HAP-1 (cell line): ENCODE results near the gene FASTKD3.

Experiments
- DNase-seq, 2 experiments: peaks; one replicate each; pipeline ENCODE4 v3.0.0-alpha.2; 2016 to 2020; ENCODE audit warnings: low spot score in 2 of 2
- H3K27me3 ChIP-seq: fragments of 250-450 bp; sonication (Bioruptor Pico); 2 replicates; pipeline ENCODE4 v1.5.1; 2020; ENCODE audit warnings: low read depth, mild to moderate bottlenecking, moderate library complexity
- H3K36me3 ChIP-seq: fragments of 250-450 bp; sonication (Bioruptor Pico); replicated peaks from 2 replicates; pipeline ENCODE4 v1.5.1; 2020; ENCODE audit warnings: mild to moderate bottlenecking
- H3K4me1 ChIP-seq: fragments of 250-450 bp; sonication (Bioruptor Pico); 2 replicates; pipeline ENCODE4 v1.5.1; 2020; ENCODE audit warnings: mild to moderate bottlenecking
- H3K4me3 ChIP-seq: fragments of 250-450 bp; sonication (Bioruptor Pico); 2 replicates; pipeline ENCODE4 v1.5.1; 2020; ENCODE audit warnings: mild to moderate bottlenecking, moderate library complexity
- H3K9me3 ChIP-seq: fragments of 250-450 bp; sonication (Bioruptor Pico); 2 replicates; pipeline ENCODE4 v1.5.1; 2020; ENCODE audit warnings: mild to moderate bottlenecking, moderate library complexity
- in situ Hi-C: fragments of 300-500 bp; cut with MboI; formaldehyde crosslinking; loops from 3 replicates; pipeline ENCODE4 v1.14.3; 2020; ENCODE audit warnings: low sequenced_read_pairs, inconsistent platforms, mixed read lengths

Gene FASTKD3

DNA sequence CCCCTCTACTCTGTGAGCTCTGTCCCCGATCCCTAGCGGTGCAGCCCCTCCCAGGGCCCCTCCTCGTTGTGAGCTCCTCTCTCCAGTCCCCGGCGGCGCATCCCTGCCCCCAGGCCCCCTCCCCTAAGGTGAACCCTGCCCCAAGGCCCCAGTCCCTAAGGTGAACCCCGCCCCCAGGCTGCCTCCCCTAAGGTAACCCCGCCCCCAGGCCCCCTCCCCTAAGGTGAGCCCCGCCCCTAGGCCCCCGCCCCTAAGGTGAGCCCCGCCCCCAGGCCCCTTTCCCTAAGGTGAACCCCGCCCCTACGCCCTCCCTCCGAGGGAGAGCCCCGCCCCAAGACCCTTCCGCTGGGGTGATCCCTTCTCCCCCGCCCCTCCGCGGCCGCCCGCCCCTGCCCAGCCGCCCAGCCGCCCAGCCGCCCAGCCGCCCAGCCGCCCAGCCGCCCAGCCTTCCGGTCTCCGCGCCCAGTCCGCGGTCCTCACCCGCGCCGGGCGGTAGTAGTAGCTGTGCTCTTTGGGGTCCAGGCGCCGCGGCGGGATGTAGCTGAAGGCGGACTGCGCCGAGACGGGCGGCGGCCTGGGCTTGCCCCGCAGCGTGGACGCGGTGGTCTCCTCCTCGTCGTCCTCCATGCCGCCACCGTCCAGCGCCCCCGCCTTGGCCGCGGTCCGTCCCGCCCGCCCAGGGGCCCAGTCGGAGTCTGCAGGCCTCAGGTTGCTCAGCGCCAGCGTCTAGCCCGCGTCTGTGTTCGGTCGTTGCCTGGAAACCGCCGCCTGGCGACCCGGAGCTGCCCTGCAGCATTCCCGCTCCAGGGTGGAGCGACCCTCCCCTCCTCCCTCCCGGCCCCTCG is 18.2 kb downstream of the FASTKD3 start, which contains the start of gene CFAP90:
Gene CFAP90 (minus strand): TSS at position 739 of the 845 bp plus-strand sequence. CDS start 112 bp downstream, at position 627.
- DNase-seq, result peak; percentile 47 to 84
- H3K4me1 ChIP-seq, result no peaks in the 10 kb centered on the region; the same call in 1 of the 2 replicates
- H3K27me3 ChIP-seq, result no peaks in the 10 kb centered on the region; the same call in 1 of the 2 replicates
- in situ Hi-C loops, result loop anchor here (25.0 kb wide), 1 partner anchor 1088 kb away; no protein-coding TSS in a partner anchor
- H3K36me3 ChIP-seq, result no peaks in the 10 kb centered on the region
- no peaks in the 10 kb centered on the region for H3K9me3 ChIP-seq
- H3K4me3 ChIP-seq, result peak within 1 kb of the TSS; percentile 41

DNA sequence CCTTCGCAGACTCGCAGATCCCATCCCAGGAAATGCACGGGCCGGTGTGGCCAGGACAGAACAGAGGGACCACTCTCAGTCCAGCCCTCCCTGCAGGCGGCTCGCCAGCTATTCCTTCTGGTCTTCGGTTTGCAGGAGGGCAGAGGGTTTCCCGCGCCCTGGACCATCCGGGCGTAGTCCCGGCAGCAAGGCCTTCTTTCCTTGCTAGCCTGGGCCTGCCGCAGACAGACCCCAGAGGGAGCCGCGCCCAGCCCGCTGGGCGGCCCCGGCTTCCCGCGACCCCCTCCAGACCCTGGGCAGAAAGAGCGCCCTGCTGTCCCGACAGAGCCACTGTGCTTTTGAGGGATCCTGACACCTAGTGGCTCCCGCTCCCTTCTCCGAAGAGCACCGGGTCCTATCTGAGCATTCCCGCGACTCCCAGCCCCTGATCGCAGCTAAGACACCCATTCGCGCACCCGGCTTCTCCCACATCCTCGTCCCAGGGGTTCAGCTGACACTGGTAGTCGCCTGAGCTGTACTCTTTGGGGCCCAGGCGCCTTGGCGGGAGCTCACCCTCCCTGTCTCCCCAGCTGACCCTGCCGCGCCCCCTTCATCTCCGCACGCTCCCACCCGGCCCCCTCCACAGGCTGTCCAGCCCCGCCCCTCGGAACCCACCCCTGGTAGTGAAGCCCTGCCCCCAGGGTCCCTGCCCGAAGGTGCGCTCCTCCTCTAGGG is 19.0 kb downstream of the FASTKD3 start:
- DNase-seq, result peak; percentile 21 to 48
- Histone ChIP-seq H3K27me3 (no peaks in the 10 kb centered on the region; the same call in 1 of the 2 replicates), H3K4me3 (peak overlapping the region; percentile 29), H3K9me3 (no peaks in the 10 kb centered on the region), H3K36me3 (no peaks in the 10 kb centered on the region), H3K4me1 (no peaks in the 10 kb centered on the region; the same call in 1 of the 2 replicates)
- in situ Hi-C loops, result loop anchor here (25.0 kb wide), 1 partner anchor 1088 kb away; no protein-coding TSS in a partner anchor

DNA sequence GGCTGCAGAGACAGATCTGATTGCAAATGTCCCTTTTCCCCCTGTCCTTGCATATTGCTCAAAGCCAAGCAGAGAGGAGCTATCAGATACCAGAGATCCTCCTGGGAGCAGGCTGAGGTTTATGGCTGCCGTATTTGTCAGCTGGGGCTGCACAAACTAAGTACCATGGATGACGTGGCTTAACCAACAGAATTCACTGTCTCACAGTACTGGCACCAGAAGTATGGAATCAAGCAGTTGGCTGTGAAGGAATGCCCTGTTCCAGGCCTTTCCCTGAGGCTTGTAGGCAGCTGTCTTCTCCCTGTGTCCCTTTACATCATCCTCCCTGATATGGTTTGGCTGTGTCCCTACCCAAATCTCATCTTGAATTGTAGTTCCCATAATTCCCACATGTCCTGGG is 20.5 kb downstream of the FASTKD3 start:
- no peaks in the 10 kb centered on the region for H3K36me3 ChIP-seq
- DNase-seq, result no peak
- in situ Hi-C loops, result no loop called here

DNA sequence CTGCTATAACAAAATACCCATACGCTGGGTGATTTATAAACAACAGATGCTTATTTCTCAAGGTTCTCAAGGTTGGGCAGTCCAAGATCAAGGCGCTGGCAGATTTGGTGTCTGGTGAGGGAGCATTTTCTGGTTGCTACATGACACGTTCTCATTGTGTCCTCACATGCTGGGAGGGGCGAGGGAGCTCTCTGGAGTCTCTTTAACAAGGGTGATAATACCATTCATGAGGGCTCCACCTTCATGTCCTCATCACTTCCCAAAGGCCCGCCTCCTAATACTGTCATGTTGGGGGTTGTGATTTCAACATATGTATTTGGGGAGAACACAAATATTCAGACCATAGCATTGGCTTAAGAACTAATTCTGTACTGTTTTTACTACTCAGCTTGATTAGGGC is 22.5 kb downstream of the FASTKD3 start:
- in situ Hi-C loops, result no loop called here
- DNase-seq, result no peak
- Histone ChIP-seq H3K4me1 (no peaks in the 10 kb centered on the region; the same call in 1 of the 2 replicates), H3K9me3 (no peaks in the 10 kb centered on the region), H3K36me3 (no peaks in the 10 kb centered on the region), H3K4me3 (no peak overlapping the region), H3K27me3 (peaks cover 5% of the 10 kb centered on the region; the same call in 1 of the 2 replicates)

More for the DNA sequence above, 20.5 kb downstream of the FASTKD3 start:
- H3K9me3 ChIP-seq, result no peaks in the 10 kb centered on the region
- H3K4me1 ChIP-seq, result no peaks in the 10 kb centered on the region; the same call in 1 of the 2 replicates
- peaks cover 5% of the 10 kb centered on the region; the same call in 1 of the 2 replicates for H3K27me3 ChIP-seq
- H3K4me3 ChIP-seq, result no peak overlapping the region

DNA sequence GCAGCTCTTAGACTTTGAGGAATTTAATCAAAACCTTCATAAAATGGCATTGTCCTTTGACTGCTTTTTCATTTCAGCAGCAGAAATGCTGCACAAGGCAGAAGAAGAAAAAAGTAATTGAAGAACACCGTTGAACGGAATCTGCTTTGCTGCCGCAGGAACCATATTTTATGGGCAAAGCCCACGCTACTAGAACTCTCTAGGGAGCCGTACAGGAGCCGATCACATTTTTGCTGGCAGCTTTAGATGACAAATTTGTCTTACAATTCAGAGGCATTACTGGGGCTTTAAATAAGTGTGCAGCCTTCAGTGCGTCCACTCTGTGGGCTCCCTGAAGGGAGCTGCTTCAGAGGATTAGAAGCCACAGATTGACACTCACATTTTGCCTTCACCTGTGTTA is 23.3 kb downstream of the FASTKD3 start:
- H3K27me3 ChIP-seq, result peaks cover 5% of the 10 kb centered on the region; the same call in 1 of the 2 replicates
- in situ Hi-C loops, result no loop called here

DNA sequence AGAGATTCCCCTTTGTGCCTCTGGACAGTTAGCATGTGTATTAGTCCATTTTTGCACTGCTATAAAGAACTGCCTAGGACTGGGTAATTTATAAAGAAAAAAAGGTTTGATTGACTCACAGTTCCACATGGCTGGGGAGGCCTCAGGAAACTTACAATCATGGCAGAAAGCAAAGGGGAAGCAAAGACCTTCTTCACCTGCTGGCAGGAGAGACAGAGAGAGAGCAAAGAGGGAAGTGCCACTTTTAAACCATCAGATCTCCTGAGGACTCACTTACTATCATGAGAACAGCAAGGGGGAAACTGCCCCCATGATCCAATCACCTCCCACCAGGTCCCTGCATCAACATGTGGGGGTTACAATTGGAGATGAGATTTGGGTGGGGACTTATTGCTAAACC is 23.9 kb downstream of the FASTKD3 start:
- peaks cover 5% of the 10 kb centered on the region; the same call in 1 of the 2 replicates for H3K27me3 ChIP-seq
- in situ Hi-C loops, result no loop called here
- H3K36me3 ChIP-seq, result no peaks in the 10 kb centered on the region
- no peak overlapping the region for H3K4me3 ChIP-seq
- H3K4me1 ChIP-seq, result no peaks in the 10 kb centered on the region
- no peak for DNase-seq
- no peaks in the 10 kb centered on the region for H3K9me3 ChIP-seq

More for the DNA sequence above, 23.3 kb downstream of the FASTKD3 start:
- no peaks in the 10 kb centered on the region for H3K36me3 ChIP-seq
- no peak for DNase-seq
- H3K9me3 ChIP-seq, result no peaks in the 10 kb centered on the region
- no peak overlapping the region for H3K4me3 ChIP-seq
- H3K4me1 ChIP-seq, result no peaks in the 10 kb centered on the region

DNA sequence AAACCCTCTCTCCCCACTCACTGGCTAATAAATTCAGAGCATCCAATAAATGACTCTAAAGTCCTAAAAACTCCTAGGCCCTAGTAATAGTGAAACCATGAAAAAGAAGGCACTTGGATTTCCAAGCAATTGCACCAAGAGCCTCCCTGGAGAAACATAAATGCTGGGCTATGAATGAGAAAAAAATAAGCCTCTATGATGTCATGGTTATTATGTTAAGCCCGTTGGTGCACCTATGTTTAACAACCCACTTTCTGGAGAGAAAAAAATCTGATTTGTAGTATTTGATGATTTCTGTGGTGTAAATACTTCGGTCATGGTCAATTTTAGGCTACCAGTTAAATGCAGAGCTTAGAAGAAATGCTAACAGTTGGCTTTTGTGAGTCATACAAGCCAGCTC is 26.3 kb downstream of the FASTKD3 start:
- Histone ChIP-seq H3K9me3 (no peaks in the 10 kb centered on the region), H3K36me3 (no peaks in the 10 kb centered on the region), H3K4me1 (no peaks in the 10 kb centered on the region), H3K27me3 (peaks cover 5% of the 10 kb centered on the region; the same call in 1 of the 2 replicates), H3K4me3 (no peak overlapping the region)
- in situ Hi-C loops, result no loop called here
- no peak for DNase-seq

DNA sequence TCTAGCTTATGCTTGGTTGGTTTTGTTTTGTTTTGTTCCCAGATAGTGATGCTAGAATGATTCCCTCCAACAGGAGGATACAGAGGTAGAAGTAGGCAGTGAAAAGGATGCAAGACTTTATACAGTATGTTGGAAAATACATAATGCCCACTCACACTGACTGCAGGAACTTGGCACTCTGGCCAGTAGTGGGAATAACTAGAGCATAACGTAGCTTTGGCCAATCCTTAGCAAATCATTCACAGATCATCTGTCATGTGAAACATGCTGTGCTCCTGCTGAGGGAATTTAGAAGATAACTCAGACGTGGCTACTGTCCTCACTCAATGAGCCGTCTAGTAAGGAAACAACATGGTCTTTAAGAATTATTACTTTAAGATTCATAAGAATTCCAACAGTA is 31.4 kb downstream of the FASTKD3 start:
- Histone ChIP-seq H3K9me3 (no peaks in the 10 kb centered on the region), H3K36me3 (no peaks in the 10 kb centered on the region), H3K4me3 (no peak overlapping the region), H3K4me1 (no peaks in the 10 kb centered on the region), H3K27me3 (no peaks in the 10 kb centered on the region)
- no peak for DNase-seq
- in situ Hi-C loops, result no loop called here

DNA sequence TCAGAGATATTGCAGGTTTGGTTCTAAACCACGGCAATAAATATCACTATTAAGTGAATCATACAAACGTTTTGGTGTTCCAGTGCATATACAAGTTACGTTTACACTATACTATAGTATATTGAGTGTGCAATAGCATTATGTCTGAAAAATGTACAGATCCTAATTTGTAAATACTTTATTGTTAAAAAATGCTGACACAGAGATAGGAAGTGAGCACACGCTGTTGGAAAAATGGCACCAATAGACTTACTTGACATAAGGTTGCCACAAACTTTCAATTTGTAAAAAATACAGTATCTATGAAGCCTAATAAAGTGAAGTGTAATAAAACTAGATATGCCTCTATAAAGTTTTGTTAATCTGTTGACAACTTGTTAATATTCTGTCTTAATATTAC is 33.8 kb downstream of the FASTKD3 start:
- Histone ChIP-seq H3K4me3 (no peak overlapping the region), H3K9me3 (no peaks in the 10 kb centered on the region), H3K27me3 (no peaks in the 10 kb centered on the region), H3K36me3 (no peaks in the 10 kb centered on the region), H3K4me1 (no peaks in the 10 kb centered on the region)
- in situ Hi-C loops, result no loop called here
- DNase-seq, result no peak

DNA sequence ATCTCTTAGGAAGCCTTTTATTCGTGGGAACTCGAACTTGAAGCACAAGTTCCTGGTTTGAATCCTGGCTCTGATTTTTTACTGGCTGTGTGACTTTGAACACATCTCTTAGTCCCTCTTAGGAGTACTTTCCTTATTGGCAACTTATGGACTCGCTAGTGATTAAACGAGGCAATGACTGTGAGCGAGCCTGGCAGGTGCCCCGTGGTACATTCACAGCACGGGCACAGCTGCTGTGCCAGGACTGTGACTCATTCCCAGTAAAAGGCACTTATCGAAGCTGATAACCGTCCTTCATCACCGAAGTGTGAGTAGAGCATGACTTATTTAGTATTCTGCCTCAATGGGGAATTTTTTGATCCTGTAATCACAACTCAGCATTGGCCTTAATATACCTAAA is 40.6 kb downstream of the FASTKD3 start:
- in situ Hi-C loops, result no loop called here
- Histone ChIP-seq H3K36me3 (no peaks in the 10 kb centered on the region), H3K27me3 (no peaks in the 10 kb centered on the region), H3K9me3 (no peaks in the 10 kb centered on the region), H3K4me1 (no peaks in the 10 kb centered on the region), H3K4me3 (no peak overlapping the region)
- no peak for DNase-seq

DNA sequence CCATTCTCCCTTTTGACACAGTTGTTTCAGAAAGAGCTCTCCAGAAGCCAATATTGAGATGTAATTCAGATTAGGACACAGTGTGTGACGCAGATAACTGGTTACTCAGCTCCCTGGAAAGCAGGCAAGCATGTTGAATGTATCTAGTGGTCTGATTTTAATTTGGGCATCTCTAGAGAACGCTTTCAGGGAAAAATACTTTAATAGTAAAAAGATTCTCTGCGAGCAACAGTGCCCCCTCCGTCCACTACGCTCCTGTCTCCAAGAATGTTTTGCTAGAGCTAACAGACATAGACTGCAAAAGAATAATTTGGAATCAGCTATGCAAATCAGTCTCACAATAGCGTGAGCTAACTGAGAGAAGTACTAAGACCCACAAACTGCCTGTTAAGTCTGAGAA is 41.2 kb downstream of the FASTKD3 start:
- DNase-seq, result no peak
- in situ Hi-C loops, result no loop called here
- Histone ChIP-seq H3K4me3 (no peak overlapping the region), H3K36me3 (no peaks in the 10 kb centered on the region), H3K27me3 (peaks cover 2% of the 10 kb centered on the region; the same call in 1 of the 2 replicates), H3K9me3 (no peaks in the 10 kb centered on the region), H3K4me1 (no peaks in the 10 kb centered on the region)

DNA sequence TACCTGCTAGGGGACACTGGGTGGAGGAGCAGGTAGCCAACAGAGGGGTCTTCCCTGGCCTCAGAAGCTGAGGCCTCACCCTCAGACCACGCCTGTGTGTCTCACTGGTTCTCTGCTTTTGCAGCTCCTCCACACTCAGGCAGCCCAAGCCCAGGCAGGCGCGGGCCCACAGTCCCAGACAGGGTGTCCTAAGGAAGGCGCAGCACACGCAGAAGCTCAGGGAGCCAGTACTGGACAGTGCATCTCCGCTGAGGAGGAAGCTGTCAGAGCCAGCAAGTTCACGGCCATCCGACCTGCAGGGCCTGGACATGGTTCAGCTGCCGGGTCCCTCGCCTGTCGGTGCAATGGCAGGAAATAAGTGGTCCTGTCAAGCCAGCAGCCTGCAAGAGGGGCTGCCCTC is 43.2 kb downstream of the FASTKD3 start:
- DNase-seq, result no peak
- no peaks in the 10 kb centered on the region for H3K4me1 ChIP-seq
- in situ Hi-C loops, result no loop called here
- H3K9me3 ChIP-seq, result no peaks in the 10 kb centered on the region
- H3K27me3 ChIP-seq, result peaks cover 5% of the 10 kb centered on the region
- no peak overlapping the region for H3K4me3 ChIP-seq
- H3K36me3 ChIP-seq, result no peaks in the 10 kb centered on the region

DNA sequence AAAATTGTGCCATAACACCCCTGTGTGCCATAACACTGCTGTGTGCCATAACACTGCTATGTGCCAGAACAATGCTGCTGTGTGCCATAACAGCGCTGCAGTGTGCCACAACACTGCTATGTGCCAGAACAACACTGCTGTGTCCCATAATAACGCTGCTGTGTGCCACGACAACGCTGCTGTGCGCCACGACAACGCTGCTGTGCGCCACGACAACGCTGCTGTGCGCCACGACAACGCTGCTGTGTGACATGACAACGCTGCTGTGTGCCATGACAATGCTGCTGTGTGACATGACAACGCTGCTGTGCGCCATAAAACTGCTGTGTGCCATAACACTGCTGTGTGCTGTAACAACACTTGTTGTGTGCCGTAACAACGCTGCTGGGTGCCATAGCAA is 43.8 kb downstream of the FASTKD3 start:
- in situ Hi-C loops, result no loop called here
- Histone ChIP-seq H3K36me3 (no peaks in the 10 kb centered on the region), H3K4me1 (no peaks in the 10 kb centered on the region), H3K4me3 (no peak overlapping the region), H3K9me3 (no peaks in the 10 kb centered on the region), H3K27me3 (peaks cover 5% of the 10 kb centered on the region)
- no peak for DNase-seq

DNA sequence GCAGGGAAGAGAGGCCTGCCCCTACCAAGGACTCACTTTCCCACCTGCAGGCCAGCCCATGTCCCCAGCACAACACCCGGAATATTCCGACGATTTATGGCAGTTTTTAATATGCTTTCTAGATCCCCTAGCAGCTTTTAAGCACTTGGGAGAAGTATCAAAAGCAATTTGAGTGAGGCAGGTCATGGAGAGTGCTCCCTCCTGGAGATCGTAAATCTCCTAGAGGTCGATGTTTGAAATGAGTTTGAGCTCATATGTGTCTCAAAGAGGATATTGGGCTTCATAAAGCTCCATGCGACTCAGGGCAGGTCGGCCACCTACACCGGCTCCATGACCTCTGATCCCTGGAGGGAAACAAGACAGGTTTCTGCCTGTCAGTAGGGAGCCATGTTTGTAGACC is 45.2 kb downstream of the FASTKD3 start:
- Histone ChIP-seq H3K4me1 (no peaks in the 10 kb centered on the region), H3K36me3 (no peaks in the 10 kb centered on the region), H3K4me3 (no peak overlapping the region), H3K9me3 (no peaks in the 10 kb centered on the region), H3K27me3 (peaks cover 5% of the 10 kb centered on the region)
- in situ Hi-C loops, result no loop called here
- DNase-seq, result no peak
